Stimulated activated CD4-positive, alpha-beta T cell treated with anti-CD3 and anti-CD28 coated beads, Interleukin-15, amount 100 ng/mL, for 48 hours (primary cell): ENCODE results near the gene MORN1.

Experiments used
- DNase-seq, 2 donors: peaks; one replicate each; pipeline ENCODE4 v3.0.0-alpha.2; 2020; ENCODE audit warnings: low read depth in 2 of 2

The MORN1 gene

DNA sequence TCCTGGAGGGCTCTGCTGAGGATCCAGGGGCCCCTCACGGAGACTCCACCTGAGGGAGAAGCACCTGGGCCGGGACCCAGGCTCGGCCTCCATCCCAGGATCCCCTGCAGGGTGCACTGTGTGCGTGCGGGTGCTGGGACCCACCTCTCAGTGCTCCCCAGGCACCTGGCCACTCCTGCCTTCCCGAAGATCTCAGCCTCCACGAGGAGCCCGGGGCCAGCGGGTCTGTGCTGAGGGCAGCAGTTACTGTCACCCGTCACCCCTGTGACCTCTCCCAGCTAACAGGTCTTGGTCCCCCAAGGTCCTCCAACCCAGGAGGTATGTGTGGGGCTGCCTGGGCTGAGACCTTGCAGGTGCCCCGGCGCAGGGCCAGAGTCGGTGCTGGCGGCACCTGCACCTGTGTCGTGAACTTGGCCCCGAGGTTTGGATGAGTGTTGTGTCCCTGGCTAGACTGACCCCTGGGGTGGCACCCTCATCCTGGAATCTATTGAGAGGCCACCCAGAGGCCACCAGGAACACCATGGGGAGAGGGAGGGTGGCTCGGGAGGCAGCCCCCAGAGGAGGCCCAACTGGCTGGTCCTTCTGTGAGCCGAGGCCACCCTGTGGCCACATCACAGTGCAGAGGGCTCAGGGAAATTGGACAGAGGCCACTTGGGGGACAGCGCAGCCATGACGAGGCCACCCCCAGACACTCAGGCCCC lies 17.7 kb downstream of the MORN1 start:
- DNase-seq = no peak

DNA sequence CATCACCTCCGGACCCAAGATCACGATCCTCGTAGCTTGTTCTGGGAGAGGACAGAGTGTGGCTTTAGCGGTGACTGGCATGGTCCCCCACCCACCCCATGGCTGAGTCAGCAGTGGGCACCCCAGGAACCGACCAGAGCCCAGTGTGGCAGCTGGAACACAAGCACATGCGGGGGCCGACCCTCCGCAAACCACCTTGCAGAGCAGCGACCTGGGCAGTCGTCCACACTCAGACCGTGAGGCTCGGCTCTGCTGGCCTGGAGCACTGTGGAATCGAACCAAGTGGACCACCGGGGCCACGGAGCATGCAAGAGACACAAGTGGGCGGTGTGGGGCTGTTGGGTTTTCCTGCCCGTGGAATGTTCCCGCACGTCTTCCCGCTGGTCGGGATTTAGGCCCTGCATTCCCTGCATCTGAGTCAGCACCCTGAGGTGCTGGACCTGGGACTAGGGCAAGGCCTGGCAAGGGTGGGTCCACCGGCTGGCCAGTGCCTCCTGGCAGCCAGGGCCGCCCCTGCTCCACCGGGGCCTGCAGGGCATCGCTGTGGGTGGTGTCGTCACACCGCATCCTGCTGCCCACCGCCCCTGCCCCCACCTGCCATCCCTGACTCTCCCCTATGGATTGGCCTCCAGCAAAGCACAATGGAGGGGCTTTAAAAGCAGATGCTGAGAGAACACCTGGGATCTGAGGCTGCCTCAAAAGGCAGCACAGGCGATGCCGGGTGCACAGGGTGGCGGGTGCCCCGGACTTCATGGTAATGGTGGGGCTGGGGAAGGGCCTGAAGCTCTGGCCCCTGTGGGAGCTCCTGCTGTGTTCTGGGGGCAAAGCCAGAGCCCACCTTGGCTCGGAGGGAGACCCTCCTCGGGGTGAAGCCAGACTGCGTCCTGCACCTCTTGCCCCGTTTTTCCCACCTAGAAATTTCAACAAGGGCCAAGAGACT lies 18.5 kb downstream of the MORN1 start:
- no peak for DNase-seq

DNA sequence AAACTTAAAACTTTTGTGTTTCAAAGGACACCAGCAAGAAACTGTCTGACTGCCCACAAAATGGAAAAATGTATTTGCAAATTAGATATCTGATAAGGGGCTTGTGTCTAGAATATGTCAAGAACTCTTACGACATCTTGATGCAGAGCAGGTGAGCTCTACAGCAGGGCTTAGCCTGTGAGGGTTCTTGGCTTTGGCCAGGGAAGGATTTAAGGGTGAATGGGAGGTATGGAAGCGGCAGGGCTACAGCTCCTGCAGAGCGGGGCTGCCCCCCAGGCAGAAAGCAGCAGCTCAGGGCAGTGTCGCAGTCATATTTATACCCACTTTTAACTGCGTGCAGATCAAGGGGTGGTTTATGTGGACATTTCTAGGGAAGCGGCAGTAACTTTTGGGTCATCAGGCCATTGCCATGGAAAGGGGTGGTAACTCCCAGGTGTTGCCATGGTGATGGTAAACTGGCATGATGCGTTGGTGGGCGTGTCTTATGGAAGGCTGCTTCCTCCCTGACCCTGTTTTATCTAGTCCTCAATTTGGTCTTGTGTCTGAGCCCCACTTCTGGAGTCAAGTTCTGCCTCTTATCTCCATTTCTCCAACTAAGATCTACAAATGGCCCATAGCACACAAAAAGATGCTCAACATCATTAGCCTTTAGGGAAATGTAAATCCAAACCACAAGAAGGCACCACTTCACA lies 23.2 kb downstream of the MORN1 start:
- no peak for DNase-seq

DNA sequence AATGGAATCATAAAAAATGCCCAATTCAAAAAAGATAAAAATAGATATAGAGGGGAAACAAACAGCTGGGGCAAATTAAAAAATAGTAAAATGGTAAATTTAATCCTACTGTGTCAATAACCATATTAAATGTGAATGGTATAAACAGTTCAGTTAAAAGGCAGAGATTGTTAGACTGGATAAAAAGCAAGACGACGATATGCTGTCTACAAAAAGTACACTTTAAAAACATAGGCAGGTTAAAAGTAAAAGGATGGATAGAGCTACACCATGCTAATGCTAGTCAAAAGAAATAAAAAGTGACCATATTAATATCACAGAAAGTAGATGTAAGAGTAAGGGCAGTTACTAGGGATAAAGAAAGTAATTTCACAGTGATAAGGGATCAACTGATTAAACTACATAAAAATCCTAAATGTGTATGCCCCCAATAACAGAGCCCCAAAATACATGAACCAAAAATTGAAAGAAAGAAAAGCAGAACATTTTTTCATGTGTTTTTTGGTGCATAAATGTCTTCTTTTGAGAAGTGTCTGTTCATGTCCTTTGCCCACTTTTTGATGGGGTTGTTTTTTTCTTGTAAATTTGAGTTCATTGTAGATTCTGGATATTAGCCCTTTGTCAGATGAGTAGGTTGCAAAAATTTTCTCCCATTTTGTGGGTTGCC lies 27.4 kb downstream of the MORN1 start:
- DNase-seq = no peak

DNA sequence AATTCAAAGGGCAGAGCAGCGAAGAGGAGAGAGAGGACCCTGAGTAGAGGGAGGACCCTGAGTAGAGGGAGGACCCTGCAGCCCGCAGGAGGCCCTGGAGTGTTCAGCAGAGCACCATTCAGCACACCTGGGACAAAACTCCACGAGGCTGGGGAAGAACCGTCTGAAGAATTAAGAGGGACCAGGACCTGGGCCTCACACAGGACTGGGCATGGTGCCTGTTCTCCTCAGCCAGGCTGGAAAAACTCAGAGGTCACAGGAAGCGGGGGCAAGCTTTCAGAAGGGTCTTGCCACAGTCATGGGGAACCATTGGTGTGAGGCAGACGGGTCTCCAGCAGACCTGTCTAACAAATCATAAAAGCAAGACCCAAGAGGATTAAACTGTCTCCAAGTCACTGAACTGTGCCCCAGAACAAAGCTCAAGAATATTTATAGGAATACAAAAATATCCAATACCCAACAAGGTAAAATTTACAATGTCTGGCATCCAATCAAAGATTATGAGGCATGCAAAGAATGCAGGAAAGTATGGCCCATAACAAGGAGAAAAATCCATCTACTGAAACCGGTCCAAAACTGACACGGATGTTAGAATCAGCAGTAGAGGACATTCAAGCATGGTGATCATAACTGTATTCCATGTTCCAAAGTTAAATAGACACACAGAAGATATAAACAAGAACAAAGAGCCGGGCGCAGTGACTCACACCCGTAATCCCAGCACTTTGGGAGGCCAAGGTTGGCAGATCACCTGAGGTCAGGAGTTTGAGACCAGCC lies 30.6 kb downstream of the MORN1 start:
- DNase-seq = no peak

DNA sequence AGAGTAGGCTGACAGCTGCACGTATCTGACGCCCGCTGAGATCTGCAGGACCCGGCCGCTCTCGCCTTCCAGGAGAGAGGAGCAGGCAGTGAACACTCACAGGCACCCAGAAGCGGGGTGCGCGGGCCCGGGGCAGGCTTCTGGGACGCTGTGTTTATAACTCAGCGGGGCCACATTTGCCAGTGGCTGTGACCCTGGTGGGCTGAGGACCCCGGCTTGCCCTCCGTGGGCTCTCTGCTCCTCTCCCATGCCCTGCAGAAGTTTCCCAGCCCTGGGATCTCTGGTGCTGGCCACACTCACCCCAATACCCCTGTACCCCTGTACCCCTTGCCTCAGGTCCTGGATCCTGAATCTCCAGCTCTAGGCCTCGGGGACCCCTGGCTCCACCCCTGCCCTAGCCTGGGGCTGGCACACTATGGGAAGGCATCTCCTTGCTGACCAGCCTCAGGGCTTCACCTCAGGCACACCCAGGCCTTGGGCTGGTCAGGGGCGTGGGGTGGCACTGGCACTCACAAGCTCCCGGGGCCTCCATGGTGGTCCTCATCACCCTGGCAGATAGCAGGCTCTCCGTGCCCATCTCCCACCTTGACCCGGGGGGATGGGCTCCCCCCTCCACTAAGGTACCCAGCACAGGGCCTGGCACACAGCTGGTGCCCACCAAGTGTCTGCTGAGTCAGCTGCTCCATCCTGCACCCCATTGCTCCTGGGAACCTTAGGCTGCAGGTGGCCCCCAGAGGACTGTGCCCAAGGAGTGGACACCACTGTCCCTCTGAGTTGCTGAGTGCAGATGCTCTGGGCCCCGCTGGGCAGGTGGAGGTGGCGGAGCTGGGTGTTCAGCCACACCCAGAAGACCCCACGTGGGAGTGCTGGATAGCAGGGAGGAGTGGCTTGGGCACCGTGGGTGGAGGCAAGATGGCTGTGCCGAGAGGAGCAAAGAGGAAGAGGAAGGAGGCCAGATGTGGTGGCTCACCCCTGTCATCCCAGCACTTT lies 32.4 kb downstream of the MORN1 start:
- no peak for DNase-seq

DNA sequence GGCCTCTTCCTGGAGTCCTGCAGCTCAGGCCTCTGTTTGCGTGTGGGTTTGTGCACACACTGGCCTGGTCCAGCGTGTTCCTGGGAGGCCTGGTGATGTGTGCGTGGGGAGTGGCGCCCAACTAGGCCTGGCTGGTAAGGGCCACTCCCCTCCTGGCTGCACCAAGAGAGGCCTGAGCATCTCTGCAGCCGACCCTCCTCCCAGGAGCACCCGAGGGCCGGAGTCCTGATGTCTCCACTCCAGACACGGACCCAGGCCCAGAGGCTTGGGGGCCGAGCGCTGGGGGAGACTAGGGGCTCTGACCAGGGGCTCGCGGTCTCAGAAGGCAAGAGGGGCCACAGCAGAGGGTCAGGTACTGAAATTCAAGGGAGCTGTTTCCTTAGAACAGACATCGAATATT lies 33.3 kb downstream of the MORN1 start:
- DNase-seq = no peak

DNA sequence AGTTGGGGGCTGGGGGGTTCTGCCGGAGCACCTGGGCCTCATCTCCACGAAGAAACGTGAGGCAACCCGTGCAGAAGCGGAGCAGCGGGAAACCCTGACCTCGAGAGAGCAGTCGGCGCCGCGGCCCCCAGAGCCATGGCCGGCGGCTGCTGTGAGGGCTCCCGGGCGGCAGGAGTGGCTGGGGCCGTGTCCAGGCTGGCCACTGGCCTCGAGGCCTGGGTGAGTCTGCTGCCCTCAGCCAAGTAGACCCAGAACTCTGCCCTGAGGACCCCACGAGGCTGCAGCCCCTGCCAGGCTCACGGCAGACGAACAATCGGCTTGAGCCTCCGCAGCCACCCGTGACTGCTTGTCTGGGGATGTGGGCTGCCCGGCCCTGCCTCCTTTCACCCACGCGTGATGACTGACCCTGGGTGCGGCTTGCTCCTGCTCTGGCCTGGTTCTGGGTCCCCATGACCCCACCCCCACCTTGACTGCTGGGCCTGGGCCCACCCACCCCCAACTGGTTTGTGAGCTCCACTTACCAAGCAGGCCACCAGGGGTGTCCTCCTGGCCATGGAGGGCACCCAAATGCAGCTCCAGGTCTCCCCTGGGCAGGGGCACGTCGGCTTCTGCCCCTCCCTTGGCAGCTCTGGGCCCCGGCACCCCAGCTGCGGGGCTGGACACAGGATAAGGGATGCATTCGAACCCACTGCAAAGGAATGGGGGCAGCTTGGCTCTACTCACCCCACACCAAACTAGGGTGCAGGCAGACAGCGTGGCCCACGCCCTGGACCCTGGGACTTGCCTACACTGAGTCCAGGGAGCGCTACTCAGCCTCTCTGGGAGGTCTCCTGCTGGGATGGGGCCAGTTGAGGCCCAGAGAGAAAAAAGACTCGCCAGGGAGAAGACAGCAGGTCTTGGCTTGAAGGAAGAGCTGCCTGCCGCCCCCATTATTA lies 34.2 kb downstream of the MORN1 start:
- DNase-seq = no peak

DNA sequence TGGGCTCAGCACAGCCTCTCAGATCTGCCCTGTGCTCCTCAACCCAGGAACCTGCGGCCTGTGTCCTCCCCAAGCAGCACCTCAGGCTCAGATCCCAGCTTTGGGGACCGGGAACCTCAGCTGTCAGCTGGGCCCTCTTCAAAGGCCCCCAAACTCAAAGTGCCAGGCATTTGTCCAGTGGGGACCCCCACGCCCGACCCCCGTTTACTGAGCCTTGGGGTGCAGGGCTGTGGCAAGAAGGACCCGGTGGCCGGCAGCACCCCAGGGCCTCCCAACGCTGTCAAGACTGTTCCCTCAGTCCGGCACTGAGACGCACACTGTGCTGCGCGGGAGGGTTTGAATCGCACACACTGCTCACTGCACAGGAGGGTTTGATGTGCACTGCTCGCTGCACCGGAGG lies 35.0 kb downstream of the MORN1 start:
- no peak for DNase-seq

DNA sequence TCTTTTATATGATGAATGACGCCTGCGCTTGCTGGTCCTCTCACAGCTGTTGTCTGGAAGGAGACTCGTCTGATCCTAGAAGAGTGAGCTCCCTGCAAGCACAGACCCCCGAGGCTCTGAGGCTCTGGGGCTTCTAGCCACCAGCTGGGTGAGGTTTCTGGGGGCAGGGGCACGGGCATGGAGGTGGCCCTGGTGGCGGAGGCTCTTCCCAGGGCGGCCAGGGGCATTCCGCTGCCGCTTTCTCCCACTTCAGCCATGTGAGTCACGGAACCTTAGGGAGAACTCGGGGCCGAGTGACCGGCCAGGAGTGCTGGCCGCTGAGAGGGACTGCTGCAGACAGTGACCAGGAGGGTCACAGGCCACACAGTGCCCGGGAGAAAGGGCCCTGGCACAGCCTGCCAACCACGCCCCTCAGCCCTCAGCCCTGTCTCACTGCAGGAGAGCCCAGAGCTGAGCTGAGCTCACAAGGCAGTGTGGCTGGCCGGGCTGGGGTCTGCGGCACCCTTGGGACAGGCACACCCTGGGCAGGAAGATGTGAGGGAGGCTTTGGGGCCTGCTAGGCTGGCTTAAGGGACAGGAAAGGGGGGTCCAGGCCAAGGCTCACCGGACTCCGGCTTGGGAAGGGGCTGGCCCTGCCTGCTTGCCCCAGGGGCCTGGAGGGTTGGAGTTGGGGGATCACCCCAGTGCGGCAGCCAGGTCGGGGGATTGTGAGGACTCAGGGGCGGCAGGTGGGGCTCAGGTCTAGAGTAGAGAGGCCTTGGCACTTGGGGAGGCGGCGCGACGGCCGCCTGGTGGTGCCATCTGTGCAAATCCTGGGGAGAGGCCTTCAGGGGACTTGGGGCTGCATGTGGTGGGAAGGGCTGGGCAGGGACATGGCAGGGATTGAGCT lies 35.7 kb downstream of the MORN1 start:
- DNase-seq = no peak

DNA sequence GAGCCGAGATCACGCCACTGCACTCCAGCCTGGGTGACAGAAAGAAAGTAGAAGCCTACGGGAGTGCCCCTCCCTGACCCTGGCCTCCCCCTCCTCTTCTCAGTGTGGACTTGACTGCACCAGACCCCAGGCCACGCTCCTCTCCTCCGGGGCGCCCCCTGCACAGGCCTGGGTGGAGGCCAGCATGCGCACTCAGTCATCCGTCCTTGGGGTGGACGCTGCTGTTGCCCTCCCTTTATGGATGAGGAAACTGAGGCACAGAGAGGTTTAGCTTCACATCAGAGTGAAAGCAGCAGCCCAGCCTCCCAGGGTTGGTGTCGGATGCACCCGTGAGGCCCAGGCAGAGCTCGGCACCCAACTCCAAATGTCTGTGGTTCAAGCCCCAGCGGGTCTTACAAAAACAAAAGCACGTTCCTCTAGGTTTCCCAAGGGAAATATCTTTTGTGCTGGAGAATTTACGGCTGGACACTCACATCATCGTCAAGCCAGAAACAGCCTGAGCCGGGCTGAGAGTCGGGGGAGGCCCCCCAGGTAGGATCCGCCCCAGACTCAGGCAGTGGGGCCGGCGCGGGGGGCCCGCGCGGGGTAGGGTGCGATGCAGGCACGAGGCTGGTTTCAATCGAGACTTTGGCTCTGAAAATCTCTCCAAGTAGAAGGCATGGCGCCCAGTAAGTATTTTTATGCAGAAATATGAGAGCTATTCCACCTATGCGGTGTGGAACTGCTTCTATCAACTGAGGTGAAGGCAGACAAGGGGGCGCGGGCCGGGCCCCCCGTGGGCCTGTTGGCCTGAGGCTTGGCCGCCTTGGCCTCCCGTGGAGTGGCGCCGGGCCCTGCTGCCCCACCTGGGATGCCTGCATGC lies 36.6 kb downstream of the MORN1 start:
- DNase-seq = no peak

DNA sequence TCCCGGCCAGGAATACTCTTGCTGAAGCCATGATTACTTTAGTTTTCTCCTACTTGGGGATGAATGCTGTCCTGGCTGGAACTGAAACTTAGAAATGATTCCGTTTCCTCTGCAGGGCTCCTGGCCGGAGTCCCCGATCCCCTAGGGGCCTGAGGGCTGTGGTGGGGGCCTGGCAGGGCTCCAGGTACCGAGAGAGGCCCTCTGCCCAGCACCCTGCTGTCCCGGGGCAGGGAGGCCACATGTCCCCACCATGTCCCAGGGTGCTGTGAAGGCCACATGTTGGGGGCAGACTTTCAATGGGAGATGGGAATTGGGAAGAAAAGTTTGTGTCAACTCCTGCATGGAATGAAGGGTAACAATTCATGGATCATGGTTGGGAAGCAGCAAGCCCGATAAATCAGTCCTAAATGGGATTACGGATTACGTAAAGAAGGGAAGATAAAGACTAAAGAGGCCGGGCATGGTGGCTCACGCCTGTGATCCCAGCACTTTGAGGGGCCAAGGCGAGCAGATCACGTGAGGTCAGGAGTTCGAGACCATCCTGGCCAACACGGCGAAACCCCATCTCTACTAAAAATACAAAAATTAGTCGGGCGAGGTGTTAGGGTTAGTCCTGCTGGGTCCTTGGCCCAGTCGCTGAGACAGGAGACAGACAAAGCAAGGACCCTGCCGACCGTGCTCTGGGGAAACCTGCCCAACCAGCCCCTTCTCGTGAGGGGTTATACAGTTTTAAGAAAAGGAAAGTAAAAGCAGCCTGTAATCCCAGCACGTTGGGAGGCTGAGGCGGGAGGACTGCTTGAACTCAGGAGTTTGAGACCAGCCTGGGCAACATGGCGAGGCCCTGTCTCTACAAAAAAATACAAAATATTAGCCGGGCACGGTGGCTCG lies 37.6 kb downstream of the MORN1 start:
- DNase-seq = no peak

DNA sequence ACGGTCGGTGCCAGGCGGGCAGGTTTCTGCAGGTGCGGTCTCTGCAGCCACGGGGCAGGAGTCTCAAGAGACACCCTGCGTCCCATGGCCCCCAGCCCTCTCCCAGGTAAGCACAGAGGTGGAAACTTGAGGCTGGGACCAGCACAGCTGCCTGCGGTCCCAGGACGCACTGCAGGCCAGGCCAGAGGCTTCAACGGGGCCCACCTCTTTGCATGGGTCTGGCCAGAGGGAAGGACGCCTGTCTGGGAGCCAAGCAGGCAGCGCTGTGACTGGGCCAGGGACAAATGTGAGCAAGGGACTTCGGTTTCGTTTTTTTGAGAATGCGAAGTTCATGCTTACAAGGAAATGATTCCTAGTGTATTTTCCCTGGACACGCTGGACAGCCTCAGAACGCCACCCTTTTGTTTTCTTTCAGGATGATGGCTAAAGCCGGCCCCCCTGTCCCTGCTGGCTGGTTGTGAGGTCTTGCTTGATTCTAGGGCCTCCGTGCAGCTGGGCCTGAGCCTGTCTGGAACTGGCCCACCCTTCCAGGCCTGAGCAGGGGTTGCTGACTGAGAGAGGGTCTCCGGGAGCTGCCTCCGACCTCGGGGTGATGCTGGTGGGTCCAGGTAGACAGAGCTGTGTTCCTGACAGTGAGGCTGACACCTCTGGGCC lies 38.3 kb downstream of the MORN1 start:
- DNase-seq = no peak

DNA sequence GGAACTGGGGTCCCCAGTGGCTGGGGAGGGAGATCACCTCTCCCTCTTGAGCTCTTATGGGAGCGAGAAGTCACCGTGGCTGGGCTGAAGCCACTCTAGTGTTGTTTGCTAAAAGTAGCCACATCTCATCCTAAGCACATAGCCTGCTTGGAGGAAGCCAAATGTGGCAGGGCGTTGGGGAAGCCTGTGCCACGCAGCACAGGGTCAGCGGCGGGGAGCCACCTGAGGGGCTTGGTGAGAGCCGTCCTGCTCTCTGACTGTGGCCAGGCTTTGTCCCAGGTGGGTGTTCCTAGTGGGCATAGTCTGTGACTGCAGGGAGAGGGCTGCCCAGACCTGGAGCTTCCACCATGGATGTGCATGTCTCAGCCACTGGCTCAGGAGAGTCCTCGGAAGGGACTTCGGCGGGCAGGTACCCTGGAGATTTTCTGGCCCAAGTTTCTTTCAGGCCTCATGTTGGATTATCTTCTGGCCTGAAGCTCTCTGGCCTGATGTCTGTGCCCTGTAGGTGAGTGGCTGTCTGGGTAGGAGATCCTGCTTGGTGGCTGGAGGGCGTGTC lies 38.9 kb downstream of the MORN1 start:
- DNase-seq = no peak

DNA sequence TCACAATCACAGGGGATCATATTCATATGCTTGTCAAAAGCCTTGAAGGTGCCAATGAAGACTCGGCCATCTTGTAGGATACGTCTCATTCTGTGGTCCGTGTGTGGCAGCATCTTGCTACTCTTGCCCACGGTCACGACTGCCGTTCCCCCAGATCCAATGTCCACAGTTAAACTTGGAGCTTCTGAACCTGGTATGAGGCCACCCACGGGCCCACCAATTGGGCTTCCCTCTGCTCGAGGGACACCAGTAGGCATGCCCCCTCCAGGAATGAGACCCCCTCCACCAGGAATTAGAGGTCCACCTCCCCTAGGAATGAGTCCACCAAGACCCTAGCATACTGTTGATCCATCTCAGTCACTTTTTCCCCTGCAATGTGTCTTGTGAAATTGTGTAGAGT lies 39.6 kb downstream of the MORN1 start:
- no peak for DNase-seq
